ENCODE data around the gene TPP2. TPM values are rescaled to one million over a fixed set of nuclear protein-coding genes. Genes with fewer than 3 reads are reported as not detected.

TPP2 gene
- total RNA-seq, 1 donor from 2014 or later, result 51.4 TPM

DNA sequence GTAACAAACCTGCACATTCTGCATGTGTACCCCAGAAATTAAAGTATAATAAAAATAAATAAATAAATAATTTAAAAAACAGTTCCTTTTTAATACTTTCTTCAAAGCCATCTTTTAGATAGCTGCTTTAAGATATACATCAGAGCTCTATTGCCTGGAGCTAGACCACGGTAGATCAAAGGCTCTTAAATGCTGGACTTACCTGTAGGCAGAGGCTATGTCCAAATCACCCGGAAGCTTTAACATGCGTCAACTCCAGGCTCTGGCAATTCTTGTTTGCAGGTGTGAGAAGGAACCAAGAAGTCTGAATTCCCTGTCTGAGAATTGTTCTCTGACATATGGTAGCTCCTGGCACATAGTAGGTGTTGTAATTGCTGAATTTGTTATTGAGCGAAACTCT is 99.7 kb downstream of the TPP2 start:
- no peak overlapping the region for H3K4me3 ChIP-seq (ENCODE audit: low read depth, low read length)
- TF ChIP-seq CTCF (IDR thresholded peaks at IDR 0.05; ENCODE audit: insufficient read depth, low read length, poor library complexity, severe bottlenecking), result no peak
- no peaks in the 10 kb centered on the region for H3K36me3 ChIP-seq (ENCODE audit: control insufficient read depth, insufficient read depth, low read length)
- H3K27me3 ChIP-seq (ENCODE audit: control insufficient read depth, insufficient read depth, low read length), result peaks cover 2% of the 10 kb centered on the region
- DNase-seq (ENCODE audit: low read depth), result no peak

- DNase-seq (ENCODE audit: low read depth), result no peak
- Histone ChIP-seq H3K27me3 (ENCODE audit: control insufficient read depth, insufficient read depth, low read length) (peaks cover 2% of the 10 kb centered on the region), H3K4me3 (ENCODE audit: low read depth, low read length) (no peak overlapping the region), H3K36me3 (ENCODE audit: control insufficient read depth, insufficient read depth, low read length) (no peaks in the 10 kb centered on the region)
- TF ChIP-seq CTCF (IDR thresholded peaks at IDR 0.05; ENCODE audit: insufficient read depth, low read length, poor library complexity, severe bottlenecking), result no peak
These were observed 100.5 kb downstream of the TPP2 start for GRCh38 chr13:102697264-102697663.

GRCh38 chr13:102697929-102698648 is 101.3 kb downstream of the TPP2 start:
- no peaks in the 10 kb centered on the region for H3K36me3 ChIP-seq (ENCODE audit: control insufficient read depth, insufficient read depth, low read length)
- no peak for TF ChIP-seq CTCF (IDR thresholded peaks at IDR 0.05; ENCODE audit: insufficient read depth, low read length, poor library complexity, severe bottlenecking)
- peaks cover 2% of the 10 kb centered on the region for H3K27me3 ChIP-seq (ENCODE audit: control insufficient read depth, insufficient read depth, low read length)
- no peak for DNase-seq (ENCODE audit: low read depth)
- no peak overlapping the region for H3K4me3 ChIP-seq (ENCODE audit: low read depth, low read length)

GRCh38 chr13:102698649-102698980 is 101.8 kb downstream of the TPP2 start:
- no peaks in the 10 kb centered on the region for H3K36me3 ChIP-seq (ENCODE audit: control insufficient read depth, insufficient read depth, low read length)
- no peak for DNase-seq (ENCODE audit: low read depth)
- no peak overlapping the region for H3K4me3 ChIP-seq (ENCODE audit: low read depth, low read length)
- no peak for TF ChIP-seq CTCF (IDR thresholded peaks at IDR 0.05; ENCODE audit: insufficient read depth, low read length, poor library complexity, severe bottlenecking)
- H3K27me3 ChIP-seq (ENCODE audit: control insufficient read depth, insufficient read depth, low read length), result peaks cover 2% of the 10 kb centered on the region

DNA sequence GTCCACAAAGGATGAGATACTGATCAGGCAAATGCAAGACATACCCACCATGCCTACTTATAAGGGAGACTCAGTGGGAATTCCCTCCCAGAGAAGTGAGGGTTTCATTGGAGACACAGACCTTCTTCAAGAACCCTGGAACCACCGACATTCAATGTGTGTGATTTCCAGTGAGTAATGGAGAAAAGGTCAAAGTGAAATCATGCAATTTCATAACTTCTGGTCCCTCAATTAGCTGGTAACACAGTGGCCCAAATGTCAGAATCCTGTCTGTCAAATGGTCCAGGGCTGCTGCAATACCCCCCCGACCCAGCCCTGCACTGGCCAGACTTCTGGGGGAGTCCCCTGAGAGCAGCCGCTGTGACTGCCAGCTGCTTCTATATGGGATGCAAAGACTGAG is 102.7 kb downstream of the TPP2 start:
- Histone ChIP-seq H3K36me3 (ENCODE audit: control insufficient read depth, insufficient read depth, low read length) (no peaks in the 10 kb centered on the region), H3K4me3 (ENCODE audit: low read depth, low read length) (no peak overlapping the region), H3K27me3 (ENCODE audit: control insufficient read depth, insufficient read depth, low read length) (peaks cover 2% of the 10 kb centered on the region)
- DNase-seq (ENCODE audit: low read depth), result no peak
- TF ChIP-seq CTCF (IDR thresholded peaks at IDR 0.05; ENCODE audit: insufficient read depth, low read length, poor library complexity, severe bottlenecking), result no peak

Measured in kidney epithelial cell (primary cell).